GM12874 (cell line): ENCODE results near the gene MAML2.

Source experiments
- CTCF ChIP-seq: IDR thresholded peaks from 2 replicates; pipeline ENCODE4 v1.5.1; 2011; ENCODE audit warnings: low read depth, mild to moderate bottlenecking, control low read depth, low read length, moderate library complexity; ENCODE audit not compliant: insufficient read depth

MAML2 gene

DNA sequence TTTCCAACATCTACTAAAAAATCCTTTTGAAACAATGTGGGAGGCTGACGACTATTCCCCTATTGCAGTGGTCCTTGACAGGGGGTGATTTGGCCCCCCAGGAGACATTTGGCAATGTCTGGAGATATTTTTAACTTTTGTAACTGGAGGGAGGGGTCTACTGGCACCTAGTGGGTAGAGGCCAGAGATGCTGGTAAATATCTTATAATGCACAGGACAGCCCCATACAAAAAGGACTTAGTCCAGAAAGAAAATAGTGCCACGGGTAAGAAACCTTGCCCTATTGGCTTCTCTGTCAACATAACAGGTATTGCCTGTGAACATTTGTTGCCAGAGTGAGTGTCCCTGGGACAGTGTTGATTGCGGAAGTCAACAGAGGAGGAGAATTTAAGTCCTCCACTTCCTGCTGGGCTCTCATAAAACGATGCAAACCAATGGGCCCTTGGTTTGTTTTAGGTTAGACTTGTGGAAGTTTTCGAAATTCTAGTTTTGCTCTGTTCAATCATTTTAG lies 101.6 kb downstream of the MAML2 start:
- TF ChIP-seq CTCF = 0 out of 2 replicates have a peak, but pooled peaks have one; percentile 15

DNA sequence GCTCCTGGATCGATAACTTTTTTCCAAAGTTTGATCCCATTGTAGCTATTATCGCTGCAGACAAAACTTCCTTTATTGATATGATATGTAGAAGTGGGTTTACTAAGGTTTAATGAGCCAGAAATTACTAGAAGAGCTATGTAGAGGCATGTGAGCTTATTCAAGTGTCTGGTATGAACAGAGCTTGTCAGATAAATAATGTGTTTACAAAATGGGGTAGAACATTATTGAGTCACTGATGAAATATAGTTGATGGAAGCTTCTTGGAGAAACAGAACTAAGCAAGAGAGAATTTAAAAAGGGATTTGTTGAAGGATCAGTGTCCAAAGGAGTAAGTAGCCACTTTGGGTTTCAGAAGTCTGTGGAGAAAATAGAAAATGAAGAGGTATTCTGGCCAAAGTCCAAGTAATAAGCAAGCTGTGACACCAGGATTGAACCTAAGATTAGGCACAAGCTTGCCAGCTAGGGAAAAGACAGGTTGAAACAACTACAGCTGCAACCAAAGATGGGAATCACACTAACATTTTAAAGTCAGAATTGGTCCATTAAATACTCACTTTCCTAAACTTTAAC lies 104.3 kb downstream of the MAML2 start:
- TF ChIP-seq CTCF = no peak

- TF ChIP-seq CTCF = no peak
These were observed 105.2 kb downstream of the MAML2 start for GRCh38 chr11:96237766-96238266.

DNA sequence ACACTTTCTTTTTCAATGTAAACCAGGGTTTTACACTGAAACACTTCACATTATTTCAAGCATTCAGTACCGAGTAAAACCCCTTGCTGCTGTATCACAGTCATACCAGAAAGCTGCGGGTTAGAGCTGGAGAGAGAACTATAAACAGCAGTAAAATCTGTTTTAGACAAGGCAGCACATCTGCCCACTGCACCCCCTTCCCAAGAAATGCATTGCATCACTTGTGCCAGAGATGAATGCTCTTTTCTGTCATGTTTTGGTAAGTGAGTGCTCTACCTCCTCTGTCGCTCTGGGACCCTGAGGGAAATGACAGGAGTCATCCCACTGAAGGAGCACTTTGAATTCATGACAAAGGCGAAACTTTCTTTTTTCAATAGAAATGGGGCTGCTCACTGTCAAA lies 107.2 kb downstream of the MAML2 start:
- no peak for TF ChIP-seq CTCF

DNA sequence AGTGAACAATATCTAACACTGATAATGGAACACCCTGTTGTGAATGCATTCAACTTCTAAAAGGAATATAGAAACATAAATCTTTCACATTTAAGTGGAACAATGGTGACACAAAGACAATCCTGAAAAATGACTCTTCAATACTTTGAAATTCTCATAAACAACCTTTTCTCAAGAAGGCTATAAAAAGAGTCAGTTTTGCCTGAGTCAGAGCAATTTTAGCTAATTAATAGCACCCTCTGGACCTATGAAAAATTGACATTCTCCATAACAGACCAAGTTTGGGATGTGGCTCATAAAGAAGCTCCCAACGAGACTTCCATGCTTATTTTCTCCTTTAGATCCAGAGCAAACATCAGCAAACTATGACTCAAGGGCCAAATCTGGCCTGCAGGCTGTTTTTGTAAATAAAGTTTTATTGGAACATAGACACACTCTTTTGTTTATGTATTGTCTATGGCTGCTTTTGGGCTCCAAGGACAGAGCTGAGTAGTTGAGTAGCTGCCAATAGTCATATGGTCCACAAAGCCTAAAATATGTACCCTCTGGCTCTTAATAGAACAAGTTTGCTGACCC lies 108.0 kb downstream of the MAML2 start:
- TF ChIP-seq CTCF = no peak

DNA sequence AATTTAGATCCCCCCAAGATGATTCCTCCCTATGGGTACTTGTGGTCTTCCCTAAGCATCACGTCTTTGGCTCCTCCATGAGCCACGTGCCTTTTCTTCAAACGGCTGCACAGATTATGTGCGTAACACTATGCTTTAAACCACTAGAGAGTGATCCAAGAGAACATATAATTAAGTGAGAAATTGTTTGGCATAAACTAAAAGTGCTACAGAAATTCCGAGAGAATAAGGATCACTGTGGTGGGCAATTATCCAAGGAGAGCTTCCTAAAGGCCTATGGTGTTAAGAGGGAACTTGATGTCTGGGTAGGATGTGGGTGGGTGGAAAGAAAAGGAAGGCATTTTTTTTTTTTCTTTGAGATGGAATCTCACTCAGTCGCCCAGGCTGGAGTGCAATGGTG lies 110.9 kb downstream of the MAML2 start:
- TF ChIP-seq CTCF = no peak

- TF ChIP-seq CTCF = no peak
These were observed 112.3 kb downstream of the MAML2 start for GRCh38 chr11:96230686-96231085.
